Measurements from ENCODE around the gene FAM83F. TPM values are rescaled to one million over a fixed set of nuclear protein-coding genes. Genes with fewer than 3 reads are reported as not detected.

FAM83F gene
- total RNA-seq, 1 experiment from 2014 or later: 8.1 TPM

DNA sequence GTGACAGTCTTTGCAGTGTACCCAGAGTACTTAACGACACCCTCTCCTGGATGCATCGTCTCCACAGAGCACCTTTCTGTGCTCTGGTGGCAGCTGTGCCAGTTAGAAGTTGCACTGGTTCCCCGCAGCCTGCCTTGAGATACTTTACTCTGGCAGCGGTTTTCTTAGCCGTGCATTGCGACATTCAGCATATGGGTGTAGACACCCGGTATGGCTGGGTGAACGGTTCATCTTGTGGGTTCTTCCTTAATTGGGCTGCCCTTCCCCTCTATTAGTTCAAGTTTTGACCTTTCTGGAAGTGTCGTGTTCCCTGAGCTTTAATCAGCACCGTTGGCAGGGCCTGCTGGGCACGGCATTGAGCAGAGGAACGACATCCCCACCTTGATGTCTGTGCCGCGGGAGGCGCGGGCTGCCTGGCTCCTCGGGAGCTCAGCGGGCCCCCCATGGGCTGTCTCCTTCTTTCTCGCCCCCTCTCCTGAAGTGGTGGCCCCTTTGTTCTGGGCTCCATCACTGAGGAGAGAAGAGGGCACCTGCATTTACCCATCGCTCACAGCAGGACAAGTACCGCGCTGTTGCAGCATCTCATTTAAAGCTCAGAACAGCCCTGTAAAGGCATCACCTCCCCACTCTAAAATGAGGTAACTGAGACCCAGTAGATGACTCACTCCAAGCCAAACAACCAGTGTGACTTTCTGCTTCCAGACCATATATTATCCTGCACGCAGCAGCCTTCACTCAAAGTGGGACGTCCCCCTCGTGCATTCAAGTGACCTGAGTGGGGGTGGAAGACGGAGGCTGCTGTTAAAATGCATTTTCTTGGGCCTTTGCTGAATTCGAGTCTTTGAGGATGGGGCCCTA, 13.3 kb downstream of the FAM83F start:
- Histone ChIP-seq H4K20me1 (ENCODE audit: insufficient read depth) (no peaks in the 10 kb centered on the region; the same call in 1 of the 2 replicates), H3K79me2 (ENCODE audit: low read depth) (no peaks in the 10 kb centered on the region), H3K4me2 (no peak overlapping the region), H3K27ac (no peak overlapping the region), H3K4me3 (no peak overlapping the region), H2AFZ (no peak overlapping the region), H3K9me2 (ENCODE audit: insufficient read depth) (no peaks in the 10 kb centered on the region), H3K36me3 (ENCODE audit: low read depth) (no peaks in the 10 kb centered on the region), H3K4me1 (replicated peaks; ENCODE audit: insufficient read depth) (no peaks in the 10 kb centered on the region), H3K27me3 (ENCODE audit: insufficient read depth, low read depth) (no peaks in the 10 kb centered on the region), H3K9me3 (ENCODE audit: insufficient read depth, low read depth) (no peaks in the 10 kb centered on the region), H3F3A (ENCODE audit: insufficient read depth, low read depth) (no peaks in the 10 kb centered on the region)
- CTCF ChIA-PET: interaction anchor here (0.6 kb wide), 1 partner anchor 44 kb away, joined by 4 read pairs; no protein-coding TSS in a partner anchor
- no TSS peak for BruUV-seq (replicated peaks)
- TF ChIP-seq, protein P1, sequence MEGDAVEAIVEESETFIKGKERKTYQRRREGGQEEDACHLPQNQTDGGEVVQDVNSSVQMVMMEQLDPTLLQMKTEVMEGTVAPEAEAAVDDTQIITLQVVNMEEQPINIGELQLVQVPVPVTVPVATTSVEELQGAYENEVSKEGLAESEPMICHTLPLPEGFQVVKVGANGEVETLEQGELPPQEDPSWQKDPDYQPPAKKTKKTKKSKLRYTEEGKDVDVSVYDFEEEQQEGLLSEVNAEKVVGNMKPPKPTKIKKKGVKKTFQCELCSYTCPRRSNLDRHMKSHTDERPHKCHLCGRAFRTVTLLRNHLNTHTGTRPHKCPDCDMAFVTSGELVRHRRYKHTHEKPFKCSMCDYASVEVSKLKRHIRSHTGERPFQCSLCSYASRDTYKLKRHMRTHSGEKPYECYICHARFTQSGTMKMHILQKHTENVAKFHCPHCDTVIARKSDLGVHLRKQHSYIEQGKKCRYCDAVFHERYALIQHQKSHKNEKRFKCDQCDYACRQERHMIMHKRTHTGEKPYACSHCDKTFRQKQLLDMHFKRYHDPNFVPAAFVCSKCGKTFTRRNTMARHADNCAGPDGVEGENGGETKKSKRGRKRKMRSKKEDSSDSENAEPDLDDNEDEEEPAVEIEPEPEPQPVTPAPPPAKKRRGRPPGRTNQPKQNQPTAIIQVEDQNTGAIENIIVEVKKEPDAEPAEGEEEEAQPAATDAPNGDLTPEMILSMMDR (conservative IDR thresholded peaks at IDR 0.05): no peak
- no peak for TF ChIP-seq EZH2 (IDR thresholded peaks at IDR 0.05; ENCODE audit: low read depth)
- intact Hi-C loops (cut with micrococcal nuclease; ENCODE audit: unreplicated experiment): no loop called here
- DNase-seq: no peak
- POLR2A ChIA-PET (ENCODE audit: unreplicated experiment): no interaction called here

DNA sequence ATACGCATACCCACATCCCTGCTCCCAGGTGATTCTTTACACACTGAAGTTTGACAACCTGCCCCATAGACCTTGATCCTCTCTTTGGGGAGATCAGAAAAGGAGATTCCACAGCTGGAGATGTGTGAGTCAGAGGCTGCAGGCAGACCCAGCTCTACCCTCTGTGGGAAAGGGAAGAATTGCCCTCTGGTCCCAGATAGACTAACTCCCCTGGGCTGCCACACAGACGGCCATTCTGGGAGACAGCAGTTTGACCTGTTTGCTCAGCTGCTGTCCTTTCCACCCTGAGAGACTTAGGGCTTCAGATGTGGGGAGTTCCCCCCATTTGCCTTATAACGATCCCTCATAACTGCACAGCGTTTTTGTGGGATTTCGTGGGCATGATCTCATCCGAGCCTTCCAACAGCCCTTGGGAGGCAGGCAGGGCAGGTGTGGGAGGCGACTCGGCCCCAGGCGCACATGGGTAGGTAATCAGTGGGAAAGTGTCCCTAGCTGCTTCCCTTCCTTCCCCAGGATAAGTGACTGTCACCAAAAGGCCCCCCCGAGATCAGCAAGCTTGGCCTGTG, 14.1 kb downstream of the FAM83F start:
- intact Hi-C loops (cut with micrococcal nuclease; ENCODE audit: unreplicated experiment): no loop called here
- no peak overlapping the region for H3K4me2 ChIP-seq

DNA sequence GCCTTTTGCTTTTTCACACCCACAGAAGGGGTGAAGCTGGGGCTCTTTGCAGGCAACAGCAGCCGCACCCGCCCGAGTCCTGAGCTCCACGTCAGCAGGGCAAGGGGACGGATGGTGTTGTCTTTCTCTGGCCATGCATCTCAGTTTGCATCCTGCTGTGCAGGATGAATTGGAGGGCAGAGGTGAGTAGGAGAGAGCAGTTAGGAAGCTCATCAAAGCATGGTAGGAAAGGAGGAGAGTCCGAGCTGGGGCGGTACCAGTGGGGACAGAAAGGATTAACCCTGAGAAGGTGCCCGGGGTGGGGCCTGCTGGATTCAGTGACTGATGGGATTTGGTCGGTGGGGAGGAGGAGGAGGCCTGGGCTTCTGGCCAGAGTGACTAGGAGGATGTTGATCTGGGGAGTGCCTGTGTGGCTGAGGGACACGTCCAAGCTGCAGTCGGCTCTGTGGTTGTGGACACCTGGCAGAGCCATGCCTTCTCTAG, 14.6 kb downstream of the FAM83F start:
- Histone ChIP-seq H3K9me3 (ENCODE audit: insufficient read depth, low read depth) (no peaks in the 10 kb centered on the region), H4K20me1 (ENCODE audit: insufficient read depth) (no peaks in the 10 kb centered on the region; the same call in 1 of the 2 replicates), H3F3A (ENCODE audit: insufficient read depth, low read depth) (no peaks in the 10 kb centered on the region), H3K4me2 (no peak overlapping the region), H3K36me3 (ENCODE audit: low read depth) (no peaks in the 10 kb centered on the region), H3K27me3 (ENCODE audit: insufficient read depth, low read depth) (no peaks in the 10 kb centered on the region), H3K4me1 (replicated peaks; ENCODE audit: insufficient read depth) (no peaks in the 10 kb centered on the region), H3K4me3 (no peak overlapping the region), H2AFZ (no peak overlapping the region), H3K9me2 (ENCODE audit: insufficient read depth) (no peaks in the 10 kb centered on the region), H3K79me2 (ENCODE audit: low read depth) (no peaks in the 10 kb centered on the region), H3K27ac (no peak overlapping the region)
- intact Hi-C loops (cut with micrococcal nuclease; ENCODE audit: unreplicated experiment): no loop called here
- ChIA-PET POLR2A (ENCODE audit: unreplicated experiment) (interaction anchor here (0.6 to 0.7 kb wide), 3 partner anchors 15 to 402 kb away, joined by 3 to 6 read pairs (median 5); partner anchors contain the start of gene FAM83F), CTCF (interaction anchor here (0.6 to 1.2 kb wide), 3 partner anchors 16 to 1146 kb away, joined by 3 to 5 read pairs (median 3); no protein-coding TSS in a partner anchor)
- BruUV-seq (replicated peaks): no TSS peak
- no peak for TF ChIP-seq EZH2 (IDR thresholded peaks at IDR 0.05; ENCODE audit: low read depth)
- TF ChIP-seq, protein P1 (conservative IDR thresholded peaks at IDR 0.05): no peak
- peak in 1 of 2 experiments; percentile 76 for DNase-seq

More for the DNA sequence above, 14.1 kb downstream of the FAM83F start:
- Histone ChIP-seq H3K79me2 (ENCODE audit: low read depth) (no peaks in the 10 kb centered on the region), H3K4me3 (no peak overlapping the region), H4K20me1 (ENCODE audit: insufficient read depth) (no peaks in the 10 kb centered on the region; the same call in 1 of the 2 replicates), H2AFZ (no peak overlapping the region), H3K4me1 (replicated peaks; ENCODE audit: insufficient read depth) (no peaks in the 10 kb centered on the region), H3F3A (ENCODE audit: insufficient read depth, low read depth) (no peaks in the 10 kb centered on the region), H3K36me3 (ENCODE audit: low read depth) (no peaks in the 10 kb centered on the region), H3K9me3 (ENCODE audit: insufficient read depth, low read depth) (no peaks in the 10 kb centered on the region), H3K27me3 (ENCODE audit: insufficient read depth, low read depth) (no peaks in the 10 kb centered on the region), H3K9me2 (ENCODE audit: insufficient read depth) (no peaks in the 10 kb centered on the region), H3K27ac (no peak overlapping the region)
- ChIA-PET CTCF (interaction anchor here (0.6 to 1.2 kb wide), 3 partner anchors 16 to 1146 kb away, joined by 3 to 4 read pairs (median 3); no protein-coding TSS in a partner anchor), POLR2A (ENCODE audit: unreplicated experiment) (interaction anchor here (0.7 kb wide), 1 partner anchor 402 kb away, joined by 5 read pairs; no protein-coding TSS in a partner anchor)
- TF ChIP-seq, protein P1 (conservative IDR thresholded peaks at IDR 0.05): no peak
- TF ChIP-seq EZH2 (IDR thresholded peaks at IDR 0.05; ENCODE audit: low read depth): no peak
- DNase-seq: peak in 1 of 2 experiments; percentile 29
- no TSS peak for BruUV-seq (replicated peaks)
